Testis (tissue), 3 donors: ENCODE data around the gene DLG2. TPM values are rescaled to one million over a fixed set of nuclear protein-coding genes. Genes with fewer than 3 reads are reported as not detected.

Experiments
- DNase-seq: peaks from one replicate; pipeline ENCODE4 v3.0.0-alpha.2; 2019
- H3K27ac ChIP-seq, 2 donors: fragments of 200-600 bp; sonication (generic); one replicate each; pipeline ENCODE4 v1.5.1; 2019
- H3K27me3 ChIP-seq: fragments of 200-600 bp; sonication (generic); one replicate; pipeline ENCODE4 v1.5.1; 2019
- H3K36me3 ChIP-seq: fragments of 200-600 bp; sonication (generic); one replicate; pipeline ENCODE4 v1.5.1; 2017; ENCODE audit warnings: low read depth; ENCODE audit errors: missing control alignments
- H3K4me1 ChIP-seq: fragments of 200-600 bp; sonication (generic); one replicate; pipeline ENCODE4 v1.5.1; 2019
- H3K4me3 ChIP-seq, 2 donors: fragments of 200-600 bp; sonication (generic); one replicate each; pipeline ENCODE4 v1.5.1; 2017 to 2019
- H3K9me3 ChIP-seq: fragments of 200-600 bp; sonication (generic); one replicate; pipeline ENCODE4 v1.5.1; 2017
- CTCF ChIP-seq, 3 experiments: fragments of 450-650 bp in 2 of 3; fragments of 200-600 bp in 1 of 3; sonication (generic) in 1 of 3; IDR thresholded peaks; one replicate each; pipeline ENCODE4 v1.5.1; 2016 to 2019; ENCODE audit warnings: antibody characterized with exemption in 3 of 3, mild to moderate bottlenecking in 2 of 3, moderate library complexity in 1 of 3
- POLR2A ChIP-seq: fragments of 450-650 bp; IDR thresholded peaks from one replicate; pipeline ENCODE4 v1.6.1; 2017; ENCODE audit warnings: antibody characterized with exemption, mild to moderate bottlenecking, moderate library complexity
- WGBS, 2 donors: methylation state at CpG; one replicate each; pipeline ENCODE4 v1.1.5; 2018; 5-methylcytosine and 5-hydroxymethylcytosine counted together
- intact Hi-C: fragments of 100-400 bp; cut with DNase I; formaldehyde crosslinking; loops from one replicate; pipeline ENCODE4 v1.15.1; 2023; ENCODE audit warnings: low total_unique reads
- polyA plus RNA-seq: library from polyadenylated mRNA; stranded (reverse); fragments of 350-450 nt; fragmentation: Illumina TruSeq; extraction: RNeasy Lipid Tissue Mini Kit (QIAGEN cat#74804); gene quantifications from one replicate; pipeline ENCODE4 v1.2.3, GENCODE V29; 2014; ENCODE audit warnings: low read depth, low replicate concordance; ENCODE audit not compliant: insufficient read depth
- total RNA-seq, 2 donors: library from RNA; depleted of rRNA; stranded (reverse); fragments of >200 nt; gene quantifications; one replicate each; pipeline ENCODE4 v1.2.3, GENCODE V29; 2016

DLG2 gene
- total and polyA plus RNA-seq, 3 donors from 2014 or later: 13.8 to 23.0 (median 14.1) TPM

GRCh38 chr11:83865636-83866461 lies 1761.3 kb downstream of the DLG2 start:
- DNase-seq: no peak
- Histone ChIP-seq H3K4me3 (no peak overlapping the region), H3K36me3 (no peaks in the 10 kb centered on the region), H3K9me3 (no peaks in the 10 kb centered on the region), H3K27ac (no peak overlapping the region), H3K4me1 (no peaks in the 10 kb centered on the region), H3K27me3 (no peaks in the 10 kb centered on the region)
- intact Hi-C loops: no loop called here
- no peak for TF ChIP-seq CTCF (IDR thresholded peaks at IDR 0.05)
- no peak for TF ChIP-seq POLR2A
- whole genome bisulfite sequencing, 2 donors: 63 to 79% methylated on average over 4 of the region's 4 CpGs

GRCh38 chr11:83864412-83865057 lies 1762.6 kb downstream of the DLG2 start:
- TF ChIP-seq POLR2A (no peak), CTCF (IDR thresholded peaks at IDR 0.05) (no peak)
- H3K27ac ChIP-seq: no peak overlapping the region
- no peaks in the 10 kb centered on the region for H3K4me1 ChIP-seq
- intact Hi-C loops: no loop called here
- H3K4me3 ChIP-seq: no peak overlapping the region
- H3K9me3 ChIP-seq: no peaks in the 10 kb centered on the region
- no peak for DNase-seq
- no peaks in the 10 kb centered on the region for H3K27me3 ChIP-seq
- 76 to 77% methylated on average over 4 of the region's 4 CpGs for WGBS, 2 donors
- no peaks in the 10 kb centered on the region for H3K36me3 ChIP-seq

- Histone ChIP-seq H3K36me3 (no peaks in the 10 kb centered on the region), H3K27me3 (no peaks in the 10 kb centered on the region), H3K27ac (no peak overlapping the region), H3K9me3 (no peaks in the 10 kb centered on the region), H3K4me3 (no peak overlapping the region), H3K4me1 (no peaks in the 10 kb centered on the region)
- WGBS, 2 donors: 44 to 49% methylated on average over 2 of the region's 2 CpGs
- intact Hi-C loops: no loop called here
- DNase-seq: no peak
- TF ChIP-seq POLR2A: no peak
- no peak for TF ChIP-seq CTCF (IDR thresholded peaks at IDR 0.05)
Observed at GRCh38 chr11:83863272-83863671, 1763.9 kb downstream of the DLG2 start.

- WGBS, 2 donors: 39 to 50% methylated on average over 1 of the region's 1 CpG
- no peaks in the 10 kb centered on the region for H3K36me3 ChIP-seq
- no peak overlapping the region for H3K4me3 ChIP-seq
- no peak for DNase-seq
- no peaks in the 10 kb centered on the region for H3K4me1 ChIP-seq
- intact Hi-C loops: no loop called here
- no peaks in the 10 kb centered on the region for H3K9me3 ChIP-seq
- H3K27me3 ChIP-seq: no peaks in the 10 kb centered on the region
- TF ChIP-seq POLR2A (no peak), CTCF (IDR thresholded peaks at IDR 0.05) (no peak)
- no peak overlapping the region for H3K27ac ChIP-seq
Observed at GRCh38 chr11:83862691-83863090, 1764.5 kb downstream of the DLG2 start.
